ENCODE measurements around the gene LSG1.

DNA sequence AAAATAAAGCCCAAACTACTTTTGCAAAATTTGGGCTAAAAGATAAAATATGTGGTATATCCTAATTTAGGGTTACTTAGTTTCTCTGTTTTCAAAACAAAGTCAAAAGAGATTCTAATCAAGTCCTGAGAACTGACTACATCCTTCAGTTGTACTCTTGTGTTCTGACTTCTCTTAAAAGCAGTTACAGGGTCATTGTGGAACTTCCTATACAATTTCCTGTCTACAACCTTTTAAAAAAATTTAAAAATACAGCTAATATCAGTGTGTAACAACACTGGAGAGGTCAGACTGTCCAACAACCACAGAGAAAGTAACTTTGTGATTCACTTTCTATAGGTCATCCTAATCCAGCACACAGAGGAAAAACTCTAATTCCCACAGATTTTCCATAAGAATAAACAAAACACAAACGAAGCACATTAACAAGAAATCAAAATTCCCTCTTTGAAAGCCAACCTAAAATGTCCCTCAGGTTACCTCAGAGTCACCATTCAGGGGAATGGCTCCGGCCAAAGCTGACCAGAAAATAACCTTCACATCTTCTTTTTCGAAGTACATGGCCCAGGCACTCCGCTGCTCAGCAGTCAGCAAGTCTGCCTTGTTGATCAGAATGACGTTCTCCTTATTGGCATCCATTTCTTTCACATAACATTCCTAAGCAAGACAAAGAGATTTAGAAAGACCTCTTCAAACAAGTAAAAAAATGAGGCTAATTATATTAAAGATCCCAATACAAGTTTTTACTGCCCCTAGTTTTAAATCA lies 13.3 kb downstream of the LSG1 start:
- TF ChIP-seq, protein P1, sequence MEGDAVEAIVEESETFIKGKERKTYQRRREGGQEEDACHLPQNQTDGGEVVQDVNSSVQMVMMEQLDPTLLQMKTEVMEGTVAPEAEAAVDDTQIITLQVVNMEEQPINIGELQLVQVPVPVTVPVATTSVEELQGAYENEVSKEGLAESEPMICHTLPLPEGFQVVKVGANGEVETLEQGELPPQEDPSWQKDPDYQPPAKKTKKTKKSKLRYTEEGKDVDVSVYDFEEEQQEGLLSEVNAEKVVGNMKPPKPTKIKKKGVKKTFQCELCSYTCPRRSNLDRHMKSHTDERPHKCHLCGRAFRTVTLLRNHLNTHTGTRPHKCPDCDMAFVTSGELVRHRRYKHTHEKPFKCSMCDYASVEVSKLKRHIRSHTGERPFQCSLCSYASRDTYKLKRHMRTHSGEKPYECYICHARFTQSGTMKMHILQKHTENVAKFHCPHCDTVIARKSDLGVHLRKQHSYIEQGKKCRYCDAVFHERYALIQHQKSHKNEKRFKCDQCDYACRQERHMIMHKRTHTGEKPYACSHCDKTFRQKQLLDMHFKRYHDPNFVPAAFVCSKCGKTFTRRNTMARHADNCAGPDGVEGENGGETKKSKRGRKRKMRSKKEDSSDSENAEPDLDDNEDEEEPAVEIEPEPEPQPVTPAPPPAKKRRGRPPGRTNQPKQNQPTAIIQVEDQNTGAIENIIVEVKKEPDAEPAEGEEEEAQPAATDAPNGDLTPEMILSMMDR (IDR thresholded peaks at IDR 0.05 in 2 of 3, conservative IDR thresholded peaks at IDR 0.05 in 1 of 3; ENCODE audit: borderline replicate concordance in 1 of 3, insufficient read depth in 1 of 3, low read depth in 2 of 3, low read length in 2 of 3) = no peak
- no peak for TF ChIP-seq POLR2AphosphoS5 (IDR thresholded peaks at IDR 0.05; ENCODE audit: low read depth, low read length)
- no peak for TF ChIP-seq EZH2 (IDR thresholded peaks at IDR 0.05)
- TF ChIP-seq ZNF274 (IDR thresholded peaks at IDR 0.05; ENCODE audit: low read depth, low read length) = no peak
- TF ChIP-seq SP1 (IDR thresholded peaks at IDR 0.05; ENCODE audit: low read depth) = no peak
- no peak for TF ChIP-seq CEBPB (IDR thresholded peaks at IDR 0.05; ENCODE audit: low read depth)

All from HCT116 (cell line).